K562 (cell line): ENCODE results near the gene PSPH. TPM values are rescaled to one million over a fixed set of nuclear protein-coding genes. Genes with fewer than 3 reads are reported as not detected.

Experiments
- CEBPZ ChIP-seq: fragments of 150-350 bp; IDR thresholded peaks from 2 replicates; pipeline ENCODE4 v1.6.1; 2014; ENCODE audit warnings: low read depth, mild to moderate bottlenecking, low read length, borderline replicate concordance
- DNMT1 ChIP-seq: fragments of 450-650 bp; IDR thresholded peaks from 2 replicates; pipeline ENCODE4 v1.6.1; 2016; ENCODE audit warnings: antibody characterized with exemption, mild to moderate bottlenecking
- ETS1 ChIP-seq: conservative IDR thresholded peaks from 2 replicates; pipeline ENCODE4 v1.6.1; 2011; ENCODE audit warnings: low read depth, mild to moderate bottlenecking, low read length; ENCODE audit not compliant: control insufficient read depth
- GABPA ChIP-seq: fragments of 200-800 bp; sonication (Bioruptor generic); conservative IDR thresholded peaks from 2 replicates; pipeline ENCODE4 v1.6.1; 2016; ENCODE audit warnings: low read depth, missing genetic modification characterization, missing compliant biosample characterization
- HIVEP1 ChIP-seq: fragments of 250-450 bp; sonication (Bioruptor Pico); IDR thresholded peaks from 2 replicates; pipeline ENCODE4 v1.4.0; 2020; ENCODE audit warnings: mild to moderate bottlenecking
- HNRNPK ChIP-seq: fragments of 200-400 bp; formaldehyde crosslinking; IDR thresholded peaks from one replicate; pipeline ENCODE4 v1.6.1; 2018; ENCODE audit warnings: mild to moderate bottlenecking, low read depth, low read length; ENCODE audit not compliant: poor library complexity, severe bottlenecking
- MAFK ChIP-seq: IDR thresholded peaks from 2 replicates; pipeline ENCODE4 v1.6.1; 2011; ENCODE audit warnings: low read length, improper control_type of control experiment
- MBD2 ChIP-seq: sonication (generic); IDR thresholded peaks from 2 replicates; pipeline ENCODE4 v1.6.1; 2016; ENCODE audit warnings: low read depth, borderline replicate concordance
- NFATC3 ChIP-seq: fragments of 450-650 bp; IDR thresholded peaks from 2 replicates; pipeline ENCODE4 v1.6.1; 2017; ENCODE audit warnings: mild to moderate bottlenecking
- NUFIP1 ChIP-seq: fragments of 450-650 bp; IDR thresholded peaks from 2 replicates; pipeline ENCODE4 v1.6.1; 2018; ENCODE audit not compliant: partially characterized antibody
- POLR2AphosphoS5 ChIP-seq: IDR thresholded peaks from 2 replicates; pipeline ENCODE4 v1.6.1; 2011; ENCODE audit warnings: mild to moderate bottlenecking, low read depth, low read length, moderate library complexity; ENCODE audit not compliant: control insufficient read depth, insufficient read depth
- RBBP5 ChIP-seq: fragments of 200-600 bp; sonication (generic); IDR thresholded peaks from 2 replicates; pipeline ENCODE4 v1.6.1; 2012; ENCODE audit warnings: borderline replicate concordance, mild to moderate bottlenecking, low read length, control low read depth, inconsistent platforms; ENCODE audit not compliant: insufficient read depth, poor library complexity, severe bottlenecking
- RBFOX2 ChIP-seq: fragments of 200-400 bp; formaldehyde crosslinking; IDR thresholded peaks from 2 replicates; pipeline ENCODE4 v1.6.1; 2017; ENCODE audit warnings: low read depth, mild to moderate bottlenecking, low read length, moderate library complexity
- SAFB2 ChIP-seq: fragments of 200-400 bp; formaldehyde crosslinking; IDR thresholded peaks from 2 replicates; pipeline ENCODE4 v1.6.1; 2018; ENCODE audit warnings: borderline replicate concordance, low read length, low read depth, moderate library complexity; ENCODE audit not compliant: severe bottlenecking
- SIN3B ChIP-seq: fragments of 450-650 bp; IDR thresholded peaks from 2 replicates; pipeline ENCODE4 v1.6.1; 2017; ENCODE audit warnings: low read depth, mild to moderate bottlenecking, moderate library complexity
- SRSF9 ChIP-seq: fragments of 200-400 bp; formaldehyde crosslinking; IDR thresholded peaks from 2 replicates; pipeline ENCODE4 v1.6.1; 2017; ENCODE audit warnings: low read depth, low read length, borderline replicate concordance
- THRAP3 ChIP-seq: fragments of 450-650 bp; IDR thresholded peaks from 2 replicates; pipeline ENCODE4 v1.6.1; 2016; ENCODE audit warnings: mild to moderate bottlenecking, inconsistent platforms, borderline replicate concordance
- TRIM28 ChIP-seq: fragments of 450-650 bp; IDR thresholded peaks from 2 replicates; pipeline ENCODE4 v1.6.1; 2017
- ZBED1 ChIP-seq: IDR thresholded peaks from 2 replicates; pipeline ENCODE4 v1.6.1; 2014
- ZEB2 ChIP-seq: fragments of 450-650 bp; IDR thresholded peaks from 2 replicates; pipeline ENCODE4 v1.6.1; 2016
- ZNF12 ChIP-seq: sonication (generic); formaldehyde crosslinking; IDR thresholded peaks from 2 replicates; pipeline ENCODE4 v1.4.0; 2020; ENCODE audit warnings: mild to moderate bottlenecking, missing genetic modification reagents
- ZNF280B ChIP-seq: fragments of 250-450 bp; sonication (Bioruptor Pico); IDR thresholded peaks from 2 replicates; pipeline ENCODE4 v1.5.1; 2021; ENCODE audit warnings: mild to moderate bottlenecking
- ZNF699 ChIP-seq: fragments of 250-450 bp; sonication (Bioruptor Pico); IDR thresholded peaks from 2 replicates; pipeline ENCODE4 v1.8.0; 2021; ENCODE audit warnings: mild to moderate bottlenecking, moderate library complexity; ENCODE audit not compliant: insufficient replicate concordance
- polyA plus RNA-seq, 8 experiments: library from polyadenylated mRNA; depleted of rRNA in 4 of 8; stranded (reverse) in 5 of 8; unstranded in 3 of 8; fragments of >200 nt; fragmentation: Nextera tagmentation in 2 of 8; fragmentation: Illumina TruSeq in 1 of 8; extraction: Ambion mirVana in 2 of 8; extraction: Trizol in 1 of 8; gene quantifications; 2 replicates each; pipeline versions ENCODE4 v1.2.1 to v1.2.3, GENCODE V29; 2011 to 2014; ENCODE audit warnings: inconsistent platforms in 1 of 8, missing spikeins in 1 of 8
- total RNA-seq, 7 experiments: library from RNA; depleted of rRNA in 6 of 7; stranded (reverse); fragments of >200 nt in 6 of 7; fragmentation: Illumina TruSeq in 2 of 7; extraction: Trizol in 2 of 7; gene quantifications; 2 replicates each; pipeline versions ENCODE4 v1.2.1 to v1.2.3, GENCODE V29; 2011 to 2021; ENCODE audit warnings: low replicate concordance in 1 of 7

The PSPH gene
- total and polyA plus RNA-seq, 9 of the 15 experiments (the other 6 are each of a cell fraction or from before 2014, with no cell fraction given), result 6.3 to 46.8 (median 20.2) TPM

GRCh38 chr7:56051339-56052191, at the start of gene PSPH, which contains the start of gene CCT6A (continued):
- TF ChIP-seq CEBPZ (no peak), ETS1 (0 out of 2 replicates have a peak, but pooled peaks have one; percentile 28), RBFOX2 (peak; percentile 100), SAFB2 (no peak), RBBP5 (peak; percentile 48), ZNF12 (CRISPR knock-in tag) (no peak), NUFIP1 (no peak), ZBED1 (peak; percentile 68), SIN3B (peak; percentile 81), POLR2AphosphoS5 (peak; percentile 64), MAFK (no peak), NFATC3 (no peak), GABPA (peak; percentile 64), TRIM28 (no peak), ZNF280B (no peak), ZEB2 (0 out of 2 replicates have a peak, but pooled peaks have one; percentile 44), DNMT1 (no peak), HNRNPK (no peak), ZNF699 (CRISPR knock-in tag) (no peak), SRSF9 (no peak), MBD2 (peak; percentile 91; the same call in 1 of the 2 replicates), THRAP3 (no peak), HIVEP1 (no peak)
